HEK293 (cell line): ENCODE results near the gene MAPT.

Experiments used
- CTCF ChIA-PET: fragments of 350-600 bp; formaldehyde crosslinking; extraction: SDS; loops from one replicate; lab custom pipeline; 2021; ENCODE audit warnings: antibody characterized with exemption; lab: Yijun Ruan, JAX
- POLR2A ChIA-PET: fragments of 300-600 bp; formaldehyde crosslinking; extraction: SDS; loops from one replicate; lab custom pipeline; 2020; ENCODE audit warnings: antibody characterized with exemption, inconsistent platforms; lab: Yijun Ruan, JAX
- H3K27ac ChIP-seq: fragments of 200-500 bp; sonication (Bioruptor generic); 2 replicates; pipeline ENCODE4 v1.5.1; 2014; ENCODE audit warnings: low read depth, low read length, control low read depth, inconsistent platforms; ENCODE audit errors: extremely low read depth
- H3K36me3 ChIP-seq, 2 experiments: fragments of 200-500 bp in 1 of 2; sonication (Bioruptor generic) in 1 of 2; 1 replicate in 1 of 2; 2 replicates in 1 of 2; pipeline ENCODE4 v1.5.1; 2014 to 2017; ENCODE audit warnings: inconsistent platforms in 2 of 2, low read length in 2 of 2; ENCODE audit not compliant: control insufficient read depth in 2 of 2, insufficient read depth in 1 of 2
- H3K4me1 ChIP-seq: fragments of 200-500 bp; sonication (Bioruptor generic); 2 replicates; pipeline ENCODE4 v1.5.1; 2014; ENCODE audit warnings: mild to moderate bottlenecking, low read length, inconsistent platforms; ENCODE audit not compliant: control insufficient read depth, insufficient read depth
- H3K4me3 ChIP-seq: 2 replicates; pipeline ENCODE4 v1.5.1; 2011; ENCODE audit warnings: low read depth, mild to moderate bottlenecking, control low read depth, low read length, moderate library complexity
- H3K9me3 ChIP-seq: fragments of 200-500 bp; sonication (Bioruptor generic); 2 replicates; pipeline ENCODE4 v1.5.1; 2014; ENCODE audit warnings: low read depth, low read length, inconsistent platforms; ENCODE audit not compliant: control insufficient read depth, insufficient read depth
- IKZF3 ChIP-seq: fragments of 450-650 bp; IDR thresholded peaks from 2 replicates; pipeline ENCODE4 v1.5.0; 2018; ENCODE audit warnings: missing biosample characterization, mild to moderate bottlenecking, missing genetic modification characterization, moderate library complexity
- KLF16 ChIP-seq: fragments of 450-650 bp; formaldehyde crosslinking; IDR thresholded peaks from 2 replicates; pipeline ENCODE4 v1.5.1; 2017; ENCODE audit warnings: missing biosample characterization, missing genetic modification characterization
- OSR2 ChIP-seq: fragments of 450-650 bp; formaldehyde crosslinking; IDR thresholded peaks from 2 replicates; pipeline ENCODE4 v1.5.1; 2016; ENCODE audit warnings: missing biosample characterization, missing genetic modification characterization
- YY2 ChIP-seq: fragments of 450-650 bp; formaldehyde crosslinking; IDR thresholded peaks from 2 replicates; pipeline ENCODE4 v1.5.1; 2016; ENCODE audit warnings: missing biosample characterization, missing genetic modification characterization
- ZBTB7A ChIP-seq: fragments of 450-650 bp; formaldehyde crosslinking; IDR thresholded peaks from 2 replicates; pipeline ENCODE4 v1.5.1; 2016; ENCODE audit warnings: low read depth, missing biosample characterization, missing genetic modification characterization
- ZNF146 ChIP-seq: fragments of 450-650 bp; formaldehyde crosslinking; IDR thresholded peaks from 2 replicates; pipeline ENCODE4 v1.5.1; 2016; ENCODE audit warnings: missing biosample characterization, missing genetic modification characterization
- ZNF184 ChIP-seq: fragments of 450-650 bp; IDR thresholded peaks from 2 replicates; pipeline ENCODE4 v1.5.1; 2018; ENCODE audit warnings: missing biosample characterization, mild to moderate bottlenecking, missing genetic modification characterization
- ZNF19 ChIP-seq: fragments of 450-650 bp; formaldehyde crosslinking; IDR thresholded peaks from 2 replicates; pipeline ENCODE4; 2016; ENCODE audit warnings: missing biosample characterization, missing genetic modification characterization, low read depth
- ZNF354C ChIP-seq: fragments of 450-650 bp; formaldehyde crosslinking; IDR thresholded peaks from 2 replicates; pipeline ENCODE4 v1.5.1; 2016; ENCODE audit warnings: missing biosample characterization, missing genetic modification characterization, low read depth, borderline replicate concordance
- ZNF366 ChIP-seq: fragments of 450-650 bp; formaldehyde crosslinking; conservative IDR thresholded peaks from 2 replicates; pipeline ENCODE4 v1.5.1; 2016; ENCODE audit warnings: missing biosample characterization, missing genetic modification characterization
- ZNF416 ChIP-seq: fragments of 450-650 bp; formaldehyde crosslinking; IDR thresholded peaks from 2 replicates; pipeline ENCODE4 v1.5.1; 2016; ENCODE audit warnings: missing biosample characterization, missing genetic modification characterization
- ZNF571 ChIP-seq: fragments of 450-650 bp; formaldehyde crosslinking; IDR thresholded peaks from 2 replicates; pipeline ENCODE4 v1.5.0; 2017; ENCODE audit warnings: missing biosample characterization, missing genetic modification characterization
- ZNF768 ChIP-seq: fragments of 450-650 bp; formaldehyde crosslinking; IDR thresholded peaks from 2 replicates; pipeline ENCODE4 v1.5.1; 2018; ENCODE audit warnings: missing biosample characterization, mild to moderate bottlenecking, missing genetic modification characterization
- TF ChIP-seq, protein P1 (sequence below): fragments of 450-650 bp; formaldehyde crosslinking; IDR thresholded peaks from 2 replicates; pipeline ENCODE4 v1.5.1; 2016; ENCODE audit warnings: missing biosample characterization, missing genetic modification characterization
- TF ChIP-seq, protein P2 (sequence below): fragments of 450-650 bp; formaldehyde crosslinking; optimal IDR thresholded peaks from 2 replicates; pipeline ENCODE3; 2016; ENCODE audit warnings: missing biosample characterization, mild to moderate bottlenecking, missing genetic modification characterization
- TF ChIP-seq, protein P3 (sequence below): fragments of 450-650 bp; formaldehyde crosslinking; IDR thresholded peaks from 2 replicates; pipeline ENCODE4 v1.5.1; 2016; ENCODE audit warnings: missing biosample characterization, missing genetic modification characterization
- TF ChIP-seq, protein P4 (sequence below): fragments of 450-650 bp; formaldehyde crosslinking; IDR thresholded peaks from 2 replicates; pipeline ENCODE4 v1.5.1; 2016; ENCODE audit warnings: missing biosample characterization, missing genetic modification characterization

Gene MAPT

DNA sequence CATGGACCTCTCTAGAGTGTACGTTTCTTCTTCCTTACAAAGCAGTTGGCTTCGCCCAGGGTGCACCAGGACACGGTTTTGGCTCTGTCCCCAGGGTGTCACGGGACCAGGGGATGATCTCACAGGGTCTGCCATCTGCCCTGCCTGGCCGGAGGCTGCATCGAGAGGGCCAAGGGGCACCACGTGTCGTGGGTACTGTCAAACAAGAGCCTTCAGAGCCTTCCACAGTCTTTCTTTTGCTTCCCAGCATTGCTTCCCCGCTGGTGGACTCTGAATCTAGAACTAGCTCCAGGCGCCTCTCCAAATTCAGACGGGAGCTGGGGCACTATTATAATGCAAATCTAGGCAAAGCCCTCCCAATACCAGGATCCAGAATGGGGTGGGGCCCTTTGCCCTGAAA, 47.9 kb downstream of the MAPT start:
- Histone ChIP-seq H3K27ac (no peak overlapping the region), H3K9me3 (no peaks in the 10 kb centered on the region), H3K4me3 (no peak overlapping the region), H3K36me3 (no peaks in the 10 kb centered on the region), H3K4me1 (peaks cover 7% of the 10 kb centered on the region)
- CTCF ChIA-PET: interaction anchor here (0.6 kb wide), 1 partner anchor 55 kb away, joined by 3 read pairs; no protein-coding TSS in a partner anchor
- POLR2A ChIA-PET: no interaction called here
- TF ChIP-seq ZNF19 (no peak), KLF16 (tag by site-specific recombination) (no peak), OSR2 (tag by site-specific recombination) (no peak), ZNF354C (tag by site-specific recombination) (no peak), ZNF146 (no peak)

DNA sequence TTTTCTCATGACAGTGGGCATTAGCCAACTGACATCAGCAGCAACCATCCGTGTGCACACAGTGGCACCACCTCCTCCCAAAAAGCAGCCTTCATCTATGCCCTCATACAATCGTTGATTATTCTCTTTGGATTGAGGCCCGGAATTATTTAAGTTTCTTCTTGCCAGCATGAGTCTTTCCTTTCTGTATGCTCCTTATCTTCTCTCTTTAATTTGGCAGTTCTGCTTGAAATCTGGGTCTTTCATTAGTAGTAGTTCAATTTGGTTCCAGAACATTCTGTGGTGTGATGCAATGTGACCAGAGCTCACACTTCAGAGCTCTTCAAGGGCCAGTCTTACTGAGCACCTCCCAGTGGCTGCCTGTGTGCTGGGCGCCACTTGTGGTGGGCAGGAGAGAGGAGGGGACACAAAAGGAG, 52.5 kb downstream of the MAPT start:
- Histone ChIP-seq H3K36me3 (no peaks in the 10 kb centered on the region), H3K4me3 (no peak overlapping the region), H3K27ac (no peak overlapping the region), H3K4me1 (no peaks in the 10 kb centered on the region), H3K9me3 (no peaks in the 10 kb centered on the region)
- ChIA-PET POLR2A (no interaction called here), CTCF (interaction anchor here (0.7 to 4.8 kb wide), 2 partner anchors 12 to 128 kb away, joined by 3 to 92 read pairs; no protein-coding TSS in a partner anchor)
- TF ChIP-seq, protein P1, sequence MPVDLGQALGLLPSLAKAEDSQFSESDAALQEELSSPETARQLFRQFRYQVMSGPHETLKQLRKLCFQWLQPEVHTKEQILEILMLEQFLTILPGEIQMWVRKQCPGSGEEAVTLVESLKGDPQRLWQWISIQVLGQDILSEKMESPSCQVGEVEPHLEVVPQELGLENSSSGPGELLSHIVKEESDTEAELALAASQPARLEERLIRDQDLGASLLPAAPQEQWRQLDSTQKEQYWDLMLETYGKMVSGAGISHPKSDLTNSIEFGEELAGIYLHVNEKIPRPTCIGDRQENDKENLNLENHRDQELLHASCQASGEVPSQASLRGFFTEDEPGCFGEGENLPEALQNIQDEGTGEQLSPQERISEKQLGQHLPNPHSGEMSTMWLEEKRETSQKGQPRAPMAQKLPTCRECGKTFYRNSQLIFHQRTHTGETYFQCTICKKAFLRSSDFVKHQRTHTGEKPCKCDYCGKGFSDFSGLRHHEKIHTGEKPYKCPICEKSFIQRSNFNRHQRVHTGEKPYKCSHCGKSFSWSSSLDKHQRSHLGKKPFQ (tag by site-specific recombination): 0 out of 2 replicates have a peak, but pooled peaks have one; percentile 18
- no peak for TF ChIP-seq ZNF571

DNA sequence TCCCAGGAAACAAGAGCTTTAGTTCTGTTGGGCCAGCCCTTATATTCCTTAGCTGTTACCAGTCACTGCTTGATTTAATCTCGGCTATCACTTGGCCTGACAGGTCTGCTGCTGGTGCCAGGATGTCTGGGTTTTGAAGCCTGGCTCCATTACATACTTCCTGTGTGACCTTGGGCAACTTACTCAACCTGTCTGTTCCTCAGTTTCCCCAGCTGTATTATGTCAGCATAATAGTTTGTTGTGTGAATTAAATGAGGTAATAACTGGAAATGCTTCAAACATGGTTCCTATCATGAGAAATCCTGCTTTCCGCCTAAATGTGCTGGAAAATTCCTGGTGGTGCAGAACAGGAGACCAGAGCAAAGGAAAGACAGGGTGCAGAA, 54.1 kb downstream of the MAPT start:
- Histone ChIP-seq H3K27ac (no peak overlapping the region), H3K4me3 (no peak overlapping the region), H3K36me3 (no peaks in the 10 kb centered on the region)
- CTCF ChIA-PET: interaction anchor here (0.5 to 4.8 kb wide), 16 partner anchors 12 to 215 kb away, joined by 3 to 92 read pairs (median 4); partner anchors contain the start of gene MAPT
- TF ChIP-seq ZNF416 (tag by site-specific recombination) (no peak), ZNF768 (tag by site-specific recombination) (peak; percentile 90), IKZF3 (no peak), YY2 (tag by site-specific recombination) (no peak), ZNF366 (tag by site-specific recombination) (no peak)
- TF ChIP-seq, protein P2, sequence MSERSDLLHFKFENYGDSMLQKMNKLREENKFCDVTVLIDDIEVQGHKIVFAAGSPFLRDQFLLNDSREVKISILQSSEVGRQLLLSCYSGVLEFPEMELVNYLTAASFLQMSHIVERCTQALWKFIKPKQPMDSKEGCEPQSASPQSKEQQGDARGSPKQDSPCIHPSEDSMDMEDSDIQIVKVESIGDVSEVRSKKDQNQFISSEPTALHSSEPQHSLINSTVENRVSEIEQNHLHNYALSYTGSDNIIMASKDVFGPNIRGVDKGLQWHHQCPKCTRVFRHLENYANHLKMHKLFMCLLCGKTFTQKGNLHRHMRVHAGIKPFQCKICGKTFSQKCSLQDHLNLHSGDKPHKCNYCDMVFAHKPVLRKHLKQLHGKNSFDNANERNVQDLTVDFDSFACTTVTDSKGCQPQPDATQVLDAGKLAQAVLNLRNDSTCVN (tag by site-specific recombination): no peak
- TF ChIP-seq, all 188 proteins: peak for 1
- H3K4me1 ChIP-seq: no peaks in the 10 kb centered on the region
- no peaks in the 10 kb centered on the region for H3K9me3 ChIP-seq
- POLR2A ChIA-PET: interaction anchor here (1.5 kb wide), 1 partner anchor 15 kb away, joined by 3 read pairs; no protein-coding TSS in a partner anchor

DNA sequence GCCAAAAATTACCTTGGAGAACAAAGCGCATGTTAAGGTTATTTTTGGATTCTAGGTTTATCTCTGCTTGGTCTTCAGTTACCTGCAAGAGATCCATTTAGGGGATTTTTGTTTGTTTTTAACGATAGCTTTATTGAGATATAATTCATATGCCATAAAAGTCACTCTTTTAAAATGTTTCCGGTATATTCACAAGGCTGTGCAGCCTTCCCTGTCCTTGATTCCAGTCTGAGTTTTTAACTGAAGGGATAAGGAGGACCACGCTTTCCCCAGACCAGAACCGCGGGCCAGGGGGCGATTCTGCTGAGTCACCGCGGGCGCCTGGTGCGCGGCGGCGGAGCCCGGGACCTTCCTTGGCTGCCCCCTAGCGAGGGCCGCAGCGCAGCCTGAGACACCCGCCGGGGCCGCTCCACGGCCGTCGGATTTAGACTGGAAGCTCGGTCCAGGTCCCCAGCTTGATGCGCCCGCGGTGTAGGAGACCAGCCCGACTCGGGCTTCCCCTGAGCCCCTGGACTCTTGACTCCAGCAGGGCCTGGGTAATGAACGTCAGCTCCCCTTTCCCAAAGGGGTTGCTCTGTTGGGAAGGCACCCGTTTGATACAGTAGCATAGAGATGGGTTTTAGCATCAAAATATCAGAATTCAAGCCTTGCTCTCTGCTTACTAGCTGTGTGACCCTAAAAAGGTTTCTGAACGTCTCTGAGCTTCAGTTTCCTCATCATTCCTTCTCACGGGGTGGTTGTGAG, 54.7 kb downstream of the MAPT start:
- Histone ChIP-seq H3K4me1 (no peaks in the 10 kb centered on the region), H3K36me3 (no peaks in the 10 kb centered on the region), H3K4me3 (no peak overlapping the region; the same call in 1 of the 2 replicates), H3K27ac (no peak overlapping the region), H3K9me3 (no peaks in the 10 kb centered on the region)
- ChIA-PET CTCF (interaction anchor here (0.6 to 4.8 kb wide), 31 partner anchors 8 to 729 kb away, joined by 3 to 92 read pairs (median 4); partner anchors contain the start of gene MAPT), POLR2A (interaction anchor here (0.5 to 1.5 kb wide), 2 partner anchors 15 to 131 kb away, joined by 3 to 4 read pairs; no protein-coding TSS in a partner anchor)
- TF ChIP-seq, protein P3, sequence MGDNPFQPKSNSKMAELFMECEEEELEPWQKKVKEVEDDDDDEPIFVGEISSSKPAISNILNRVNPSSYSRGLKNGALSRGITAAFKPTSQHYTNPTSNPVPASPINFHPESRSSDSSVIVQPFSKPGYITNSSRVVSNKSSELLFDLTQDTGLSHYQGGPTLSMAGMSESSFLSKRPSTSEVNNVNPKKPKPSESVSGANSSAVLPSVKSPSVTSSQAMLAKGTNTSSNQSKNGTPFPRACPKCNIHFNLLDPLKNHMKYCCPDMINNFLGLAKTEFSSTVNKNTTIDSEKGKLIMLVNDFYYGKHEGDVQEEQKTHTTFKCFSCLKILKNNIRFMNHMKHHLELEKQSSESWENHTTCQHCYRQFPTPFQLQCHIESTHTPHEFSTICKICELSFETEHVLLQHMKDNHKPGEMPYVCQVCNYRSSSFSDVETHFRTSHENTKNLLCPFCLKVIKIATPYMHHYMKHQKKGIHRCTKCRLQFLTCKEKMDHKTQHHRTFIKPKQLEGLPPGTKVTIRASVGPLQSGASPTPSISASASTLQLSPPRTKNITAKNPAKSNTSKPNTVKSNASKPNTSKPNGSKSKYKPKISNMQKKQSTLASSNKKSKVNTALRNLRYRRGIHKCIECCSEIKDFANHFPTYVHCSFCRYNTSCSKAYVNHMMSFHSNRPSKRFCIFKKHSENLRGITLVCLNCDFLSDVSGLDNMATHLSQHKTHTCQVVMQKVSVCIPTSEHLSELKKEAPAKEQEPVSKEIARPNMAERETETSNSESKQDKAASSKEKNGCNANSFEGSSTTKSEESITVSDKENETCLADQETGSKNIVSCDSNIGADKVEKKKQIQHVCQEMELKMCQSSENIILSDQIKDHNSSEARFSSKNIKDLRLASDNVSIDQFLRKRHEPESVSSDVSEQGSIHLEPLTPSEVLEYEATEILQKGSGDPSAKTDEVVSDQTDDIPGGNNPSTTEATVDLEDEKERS: no peak
- TF ChIP-seq ZBTB7A (tag by site-specific recombination): no peak
- TF ChIP-seq, protein P4, sequence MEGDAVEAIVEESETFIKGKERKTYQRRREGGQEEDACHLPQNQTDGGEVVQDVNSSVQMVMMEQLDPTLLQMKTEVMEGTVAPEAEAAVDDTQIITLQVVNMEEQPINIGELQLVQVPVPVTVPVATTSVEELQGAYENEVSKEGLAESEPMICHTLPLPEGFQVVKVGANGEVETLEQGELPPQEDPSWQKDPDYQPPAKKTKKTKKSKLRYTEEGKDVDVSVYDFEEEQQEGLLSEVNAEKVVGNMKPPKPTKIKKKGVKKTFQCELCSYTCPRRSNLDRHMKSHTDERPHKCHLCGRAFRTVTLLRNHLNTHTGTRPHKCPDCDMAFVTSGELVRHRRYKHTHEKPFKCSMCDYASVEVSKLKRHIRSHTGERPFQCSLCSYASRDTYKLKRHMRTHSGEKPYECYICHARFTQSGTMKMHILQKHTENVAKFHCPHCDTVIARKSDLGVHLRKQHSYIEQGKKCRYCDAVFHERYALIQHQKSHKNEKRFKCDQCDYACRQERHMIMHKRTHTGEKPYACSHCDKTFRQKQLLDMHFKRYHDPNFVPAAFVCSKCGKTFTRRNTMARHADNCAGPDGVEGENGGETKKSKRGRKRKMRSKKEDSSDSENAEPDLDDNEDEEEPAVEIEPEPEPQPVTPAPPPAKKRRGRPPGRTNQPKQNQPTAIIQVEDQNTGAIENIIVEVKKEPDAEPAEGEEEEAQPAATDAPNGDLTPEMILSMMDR (tag by site-specific recombination): peak; percentile 75
- peak; percentile 26; the same call in 1 of the 2 replicates for TF ChIP-seq ZNF184
